Neural cell (in vitro differentiated cells): ENCODE data around the gene KL.

Source experiments
- CTCF ChIP-seq: fragments of 450-650 bp; IDR thresholded peaks from 2 replicates; pipeline ENCODE4 v1.5.1; 2014; ENCODE audit warnings: antibody characterized with exemption, mild to moderate bottlenecking, moderate library complexity; ENCODE audit not compliant: poor library complexity, severe bottlenecking
- EZH2 ChIP-seq: fragments of 200-600, 300-800 bp; shearing (Covaris generic), sonication (generic); IDR thresholded peaks from 2 replicates; pipeline ENCODE4 v1.6.1; 2014; ENCODE audit warnings: antibody characterized with exemption, low read length, borderline replicate concordance, mild to moderate bottlenecking; ENCODE audit not compliant: insufficient read depth, poor library complexity, severe bottlenecking
- MXI1 ChIP-seq: fragments of 450-650 bp; conservative IDR thresholded peaks from 2 replicates; pipeline ENCODE4 v1.6.1; 2014; ENCODE audit warnings: antibody characterized with exemption, mild to moderate bottlenecking; ENCODE audit not compliant: poor library complexity, severe bottlenecking
- POLR2AphosphoS5 ChIP-seq: IDR thresholded peaks from 2 replicates; pipeline ENCODE4 v1.6.1; 2012
- RAD21 ChIP-seq: fragments of 450-650 bp; conservative IDR thresholded peaks from 2 replicates; pipeline ENCODE4 v1.6.1; 2014; ENCODE audit warnings: antibody characterized with exemption, mild to moderate bottlenecking, moderate library complexity
- REST ChIP-seq: IDR thresholded peaks from 2 replicates; pipeline ENCODE4 v1.6.1; 2012; ENCODE audit warnings: borderline replicate concordance
- SMC3 ChIP-seq: fragments of 450-650 bp; conservative IDR thresholded peaks from 2 replicates; pipeline ENCODE4 v1.6.1; 2014; ENCODE audit warnings: antibody characterized with exemption, mild to moderate bottlenecking, moderate library complexity; ENCODE audit not compliant: poor library complexity
- TAF1 ChIP-seq: IDR thresholded peaks from 2 replicates; pipeline ENCODE4 v1.6.1; 2012; ENCODE audit warnings: low read depth

GRCh38 chr13:33007237-33007636 is 9.0 kb upstream of the KL start:
- TF ChIP-seq TAF1 (no peak), MXI1 (no peak), CTCF (no peak), EZH2 (no peak), REST (no peak), POLR2AphosphoS5 (no peak), SMC3 (no peak), RAD21 (no peak)
